ENCODE measurements around the gene TGFBI.
A peak's percentile ranks its signal among the peaks of the same experiment; 100 is the strongest.

The TGFBI gene

DNA sequence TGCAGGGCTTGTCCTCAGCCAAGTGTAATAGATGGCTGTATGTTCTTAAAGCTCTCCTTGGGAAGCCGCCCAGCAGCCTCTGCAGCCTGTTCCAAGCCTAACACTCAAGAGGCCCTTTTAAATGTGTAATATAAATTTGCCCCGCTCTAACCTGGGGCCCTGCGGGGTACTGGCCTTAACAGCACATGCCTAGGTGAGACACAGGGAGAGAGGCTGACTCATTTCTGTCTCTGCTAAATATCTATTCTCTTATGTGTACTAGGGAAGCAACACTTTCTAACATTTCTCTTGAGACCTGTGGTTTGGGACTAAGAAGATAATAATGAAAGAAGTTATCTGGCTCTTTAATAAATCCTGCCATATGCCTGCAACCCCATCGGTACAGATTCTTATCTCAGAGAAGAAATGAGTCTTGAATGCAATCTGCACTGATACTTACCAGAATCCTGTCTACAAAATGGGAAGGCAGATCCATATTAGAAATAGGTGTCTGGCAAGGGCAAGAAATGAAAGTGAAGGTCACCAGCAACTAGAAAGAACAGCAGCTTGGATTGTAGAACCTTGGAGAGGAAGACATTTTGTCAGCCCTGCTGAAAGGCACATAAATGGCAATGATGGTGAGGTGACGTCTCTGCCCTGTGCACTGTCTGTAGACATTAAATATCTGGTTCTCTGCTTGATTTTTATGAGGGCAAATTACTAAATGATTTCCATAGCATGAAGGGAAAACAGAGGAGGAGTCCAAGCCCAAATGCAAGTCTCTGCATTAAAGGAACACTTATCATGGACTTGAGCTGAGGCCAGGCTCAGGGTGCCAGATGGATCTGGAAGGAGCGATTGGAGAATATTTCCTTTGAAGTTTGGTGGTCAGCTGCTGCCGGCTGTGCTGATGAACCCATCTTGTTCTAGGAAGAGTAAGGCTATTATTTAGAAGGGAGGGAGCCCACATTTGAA, 14.5 kb upstream of the TGFBI start:
- DNase-seq (ENCODE audit: low spot score) (no peak), ATAC-seq (ENCODE audit: low read depth) (no peak)
- peak overlapping the region; percentile 99 for H3K27ac ChIP-seq (ENCODE audit: poor library complexity, severe bottlenecking)
- TF ChIP-seq, protein P1, sequence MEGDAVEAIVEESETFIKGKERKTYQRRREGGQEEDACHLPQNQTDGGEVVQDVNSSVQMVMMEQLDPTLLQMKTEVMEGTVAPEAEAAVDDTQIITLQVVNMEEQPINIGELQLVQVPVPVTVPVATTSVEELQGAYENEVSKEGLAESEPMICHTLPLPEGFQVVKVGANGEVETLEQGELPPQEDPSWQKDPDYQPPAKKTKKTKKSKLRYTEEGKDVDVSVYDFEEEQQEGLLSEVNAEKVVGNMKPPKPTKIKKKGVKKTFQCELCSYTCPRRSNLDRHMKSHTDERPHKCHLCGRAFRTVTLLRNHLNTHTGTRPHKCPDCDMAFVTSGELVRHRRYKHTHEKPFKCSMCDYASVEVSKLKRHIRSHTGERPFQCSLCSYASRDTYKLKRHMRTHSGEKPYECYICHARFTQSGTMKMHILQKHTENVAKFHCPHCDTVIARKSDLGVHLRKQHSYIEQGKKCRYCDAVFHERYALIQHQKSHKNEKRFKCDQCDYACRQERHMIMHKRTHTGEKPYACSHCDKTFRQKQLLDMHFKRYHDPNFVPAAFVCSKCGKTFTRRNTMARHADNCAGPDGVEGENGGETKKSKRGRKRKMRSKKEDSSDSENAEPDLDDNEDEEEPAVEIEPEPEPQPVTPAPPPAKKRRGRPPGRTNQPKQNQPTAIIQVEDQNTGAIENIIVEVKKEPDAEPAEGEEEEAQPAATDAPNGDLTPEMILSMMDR (IDR thresholded peaks at IDR 0.05; ENCODE audit: poor library complexity, severe bottlenecking): no peak
- H3K9me3 ChIP-seq (ENCODE audit: severe bottlenecking): no peaks in the 10 kb centered on the region
- H3K27me3 ChIP-seq (ENCODE audit: insufficient read depth, poor library complexity, severe bottlenecking): no peaks in the 10 kb centered on the region
- H3K4me1 ChIP-seq (ENCODE audit: insufficient read depth, poor library complexity, severe bottlenecking): peaks cover 73% of the 10 kb centered on the region
- no peak overlapping the region for H3K4me3 ChIP-seq (ENCODE audit: severe bottlenecking)
- no peaks in the 10 kb centered on the region for H3K36me3 ChIP-seq (ENCODE audit: low read depth)

- no peaks in the 10 kb centered on the region for H3K9me3 ChIP-seq (ENCODE audit: severe bottlenecking)
- H3K27ac ChIP-seq (ENCODE audit: poor library complexity, severe bottlenecking): peak overlapping the region; percentile 99
- H3K4me3 ChIP-seq (ENCODE audit: severe bottlenecking): no peak overlapping the region
- ATAC-seq (ENCODE audit: low read depth): no peak
- no peaks in the 10 kb centered on the region for H3K36me3 ChIP-seq (ENCODE audit: low read depth)
- H3K4me1 ChIP-seq (ENCODE audit: insufficient read depth, poor library complexity, severe bottlenecking): peaks cover 80% of the 10 kb centered on the region
- TF ChIP-seq, protein P1 (IDR thresholded peaks at IDR 0.05; ENCODE audit: poor library complexity, severe bottlenecking): no peak
- no peak for DNase-seq (ENCODE audit: low spot score)
- H3K27me3 ChIP-seq (ENCODE audit: insufficient read depth, poor library complexity, severe bottlenecking): no peaks in the 10 kb centered on the region
These were observed 13.8 kb upstream of the TGFBI start for GRCh38 chr5:136015003-136015375.

- TF ChIP-seq, protein P1 (IDR thresholded peaks at IDR 0.05; ENCODE audit: poor library complexity, severe bottlenecking): no peak
- H3K27ac ChIP-seq (ENCODE audit: poor library complexity, severe bottlenecking): peak overlapping the region; percentile 99
- no peaks in the 10 kb centered on the region for H3K36me3 ChIP-seq (ENCODE audit: low read depth)
- ATAC-seq (ENCODE audit: low read depth) (no peak), DNase-seq (ENCODE audit: low spot score) (no peak)
- peaks cover 80% of the 10 kb centered on the region for H3K4me1 ChIP-seq (ENCODE audit: insufficient read depth, poor library complexity, severe bottlenecking)
- no peaks in the 10 kb centered on the region for H3K27me3 ChIP-seq (ENCODE audit: insufficient read depth, poor library complexity, severe bottlenecking)
- H3K4me3 ChIP-seq (ENCODE audit: severe bottlenecking): no peak overlapping the region
- H3K9me3 ChIP-seq (ENCODE audit: severe bottlenecking): no peaks in the 10 kb centered on the region
These were observed 12.7 kb upstream of the TGFBI start for GRCh38 chr5:136015966-136016650.

DNA sequence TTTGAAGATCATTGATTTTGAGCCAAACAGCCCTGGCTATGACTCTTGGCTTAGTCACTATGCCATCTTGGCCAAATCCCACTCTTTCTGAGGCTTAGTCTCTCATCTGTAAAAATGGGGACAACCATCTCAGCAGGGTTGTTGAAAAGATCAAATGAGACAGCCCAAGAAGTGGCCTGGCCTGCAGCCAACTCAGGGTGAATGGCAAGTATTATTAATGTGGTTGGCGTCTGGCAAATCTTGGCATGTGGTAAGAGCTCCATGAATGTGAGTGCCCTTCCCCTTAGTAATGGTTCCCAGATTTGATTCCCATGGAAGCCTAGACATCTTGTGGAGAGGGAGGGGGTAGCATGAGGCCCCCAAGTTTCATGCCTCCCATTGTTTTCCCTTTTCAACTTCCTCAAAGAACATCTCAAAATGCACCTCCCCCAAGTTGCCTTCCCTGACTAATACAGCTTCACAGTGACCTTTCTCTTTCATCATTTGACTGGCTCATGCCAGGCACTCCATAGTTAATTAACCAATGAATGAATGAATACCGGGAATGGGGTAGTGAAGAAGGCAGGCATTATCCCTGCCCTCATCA, 11.8 kb upstream of the TGFBI start:
- H3K36me3 ChIP-seq (ENCODE audit: low read depth): no peaks in the 10 kb centered on the region
- TF ChIP-seq, protein P1 (IDR thresholded peaks at IDR 0.05; ENCODE audit: poor library complexity, severe bottlenecking): peak; percentile 35
- H3K27ac ChIP-seq (ENCODE audit: poor library complexity, severe bottlenecking): peak overlapping the region; percentile 99
- ATAC-seq (ENCODE audit: low read depth) (peak; percentile 65), DNase-seq (ENCODE audit: low spot score) (peak; percentile 98)
- H3K4me1 ChIP-seq (ENCODE audit: insufficient read depth, poor library complexity, severe bottlenecking): peaks cover 73% of the 10 kb centered on the region
- H3K9me3 ChIP-seq (ENCODE audit: severe bottlenecking): no peaks in the 10 kb centered on the region
- no peak overlapping the region for H3K4me3 ChIP-seq (ENCODE audit: severe bottlenecking)
- no peaks in the 10 kb centered on the region for H3K27me3 ChIP-seq (ENCODE audit: insufficient read depth, poor library complexity, severe bottlenecking)
